ENCODE data around the gene STPG2.

The STPG2 gene

GRCh38 chr4:97548943-97549583 is 594.2 kb downstream of the STPG2 start:
- Mint-ChIP-seq H3K4me3 (no peak overlapping the region), H3K9me3 (peaks cover 11% of the 10 kb centered on the region), H3K36me3 (ENCODE audit: insufficient read depth) (no peaks in the 10 kb centered on the region), H3K27ac (ENCODE audit: low read depth) (no peak overlapping the region), H3K27me3 (no peaks in the 10 kb centered on the region), H3K4me1 (no peaks in the 10 kb centered on the region)
- DNase-seq (ENCODE audit: low spot score in 2 of 2): no peak
- ATAC-seq (replicated peaks; ENCODE audit: extremely low read depth, poor library complexity, severe bottlenecking): no peak

DNA sequence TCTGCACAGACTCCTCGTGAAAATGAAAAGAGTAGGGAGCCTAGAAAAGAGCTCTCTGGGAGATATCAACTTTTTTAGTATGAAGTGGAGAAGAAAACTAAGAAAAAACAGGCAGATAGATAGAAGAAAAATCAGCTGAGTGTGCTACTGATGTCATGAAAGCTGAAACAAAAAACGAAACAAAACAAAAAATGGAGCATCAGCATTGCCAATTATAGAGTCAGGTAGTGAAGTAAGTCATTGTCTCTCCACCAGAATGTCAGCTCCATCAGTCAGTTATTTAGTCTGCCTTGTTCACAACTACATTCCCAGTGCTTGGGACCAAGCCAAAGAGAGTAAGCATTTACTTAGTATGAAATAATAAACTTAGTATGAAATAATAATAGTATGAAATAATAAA is 595.1 kb downstream of the STPG2 start:
- peaks cover 11% of the 10 kb centered on the region for H3K9me3 Mint-ChIP-seq
- H3K27me3 Mint-ChIP-seq: no peaks in the 10 kb centered on the region
- H3K36me3 Mint-ChIP-seq (ENCODE audit: insufficient read depth): no peaks in the 10 kb centered on the region
- no peak overlapping the region for H3K4me3 Mint-ChIP-seq
- no peaks in the 10 kb centered on the region for H3K4me1 Mint-ChIP-seq
- no peak overlapping the region for H3K27ac Mint-ChIP-seq (ENCODE audit: low read depth)
- ATAC-seq (replicated peaks; ENCODE audit: extremely low read depth, poor library complexity, severe bottlenecking) (no peak), DNase-seq (ENCODE audit: low spot score in 2 of 2) (no peak)

DNA sequence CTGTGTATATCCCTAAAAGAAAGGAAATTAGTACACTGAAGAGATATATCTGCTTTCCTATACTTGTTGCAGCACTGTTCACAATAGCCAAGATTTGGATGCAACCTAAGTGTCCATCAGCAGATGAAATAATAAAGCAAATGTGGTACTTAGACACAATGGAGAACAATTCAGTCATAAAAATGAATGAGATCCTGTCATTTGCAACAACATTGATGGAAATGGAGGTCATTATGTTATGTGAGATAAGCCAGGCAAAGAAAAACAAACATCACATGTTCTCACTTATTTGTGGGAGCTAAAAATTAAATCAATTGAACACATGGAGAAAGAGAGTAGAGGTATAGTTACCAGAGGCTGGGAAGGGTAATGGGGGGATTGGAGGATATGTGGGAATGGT is 611.9 kb downstream of the STPG2 start:
- Mint-ChIP-seq H3K36me3 (ENCODE audit: insufficient read depth) (no peaks in the 10 kb centered on the region), H3K9me3 (peaks cover 12% of the 10 kb centered on the region), H3K4me1 (no peaks in the 10 kb centered on the region), H3K4me3 (no peak overlapping the region), H3K27me3 (no peaks in the 10 kb centered on the region), H3K27ac (ENCODE audit: low read depth) (no peak overlapping the region)
- ATAC-seq (replicated peaks; ENCODE audit: extremely low read depth, poor library complexity, severe bottlenecking) (no peak), DNase-seq (ENCODE audit: low spot score in 2 of 2) (no peak)

DNA sequence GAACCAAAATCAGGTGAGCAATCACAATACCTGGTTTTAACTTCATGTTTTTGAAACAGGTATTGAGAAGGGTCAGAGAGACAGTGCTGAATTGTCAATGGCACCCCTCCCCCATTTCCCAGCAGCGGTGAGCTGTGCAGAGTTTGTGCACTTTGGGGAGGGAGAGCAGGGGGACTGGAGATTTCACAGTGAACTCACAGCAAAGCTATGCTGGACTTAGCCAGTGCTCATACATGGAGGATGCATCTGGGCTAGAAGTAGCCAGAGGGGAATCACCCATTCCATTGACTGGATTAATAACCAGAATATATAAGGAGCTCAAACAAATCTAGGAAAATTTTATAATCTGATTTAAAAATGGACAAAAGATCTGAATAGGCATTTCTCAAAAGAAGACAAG is 612.6 kb downstream of the STPG2 start:
- Mint-ChIP-seq H3K27me3 (no peaks in the 10 kb centered on the region), H3K36me3 (ENCODE audit: insufficient read depth) (no peaks in the 10 kb centered on the region), H3K4me3 (no peak overlapping the region), H3K27ac (ENCODE audit: low read depth) (no peak overlapping the region), H3K4me1 (no peaks in the 10 kb centered on the region), H3K9me3 (peaks cover 12% of the 10 kb centered on the region)
- no peak for DNase-seq (ENCODE audit: low spot score in 2 of 2)
- no peak for ATAC-seq (replicated peaks; ENCODE audit: extremely low read depth, poor library complexity, severe bottlenecking)

DNA sequence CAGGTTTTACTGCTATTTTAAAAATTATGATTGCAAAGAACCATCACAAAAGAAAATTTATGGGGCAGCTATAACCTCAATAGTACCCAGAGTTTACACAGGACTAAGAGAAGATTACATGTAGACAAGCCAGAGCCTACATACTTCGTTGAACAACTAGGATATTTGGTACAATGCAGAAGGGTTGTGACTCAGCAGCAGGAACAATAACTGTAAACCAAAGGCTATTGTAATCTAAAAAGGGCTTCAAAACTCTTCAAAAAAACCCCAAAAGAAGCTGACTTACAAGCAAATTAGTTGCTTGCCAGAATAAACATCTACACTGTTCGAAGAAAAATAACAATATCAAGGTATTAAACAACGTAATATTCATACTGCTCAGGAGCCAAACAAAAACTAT is 618.0 kb downstream of the STPG2 start:
- no peak overlapping the region for H3K27ac Mint-ChIP-seq (ENCODE audit: low read depth)
- no peak for ATAC-seq (replicated peaks; ENCODE audit: extremely low read depth, poor library complexity, severe bottlenecking)
- no peaks in the 10 kb centered on the region for H3K4me1 Mint-ChIP-seq
- no peak overlapping the region for H3K4me3 Mint-ChIP-seq
- H3K27me3 Mint-ChIP-seq: no peaks in the 10 kb centered on the region
- no peak for DNase-seq (ENCODE audit: low spot score in 2 of 2)
- H3K9me3 Mint-ChIP-seq: peaks cover 13% of the 10 kb centered on the region
- no peaks in the 10 kb centered on the region for H3K36me3 Mint-ChIP-seq (ENCODE audit: insufficient read depth)

DNA sequence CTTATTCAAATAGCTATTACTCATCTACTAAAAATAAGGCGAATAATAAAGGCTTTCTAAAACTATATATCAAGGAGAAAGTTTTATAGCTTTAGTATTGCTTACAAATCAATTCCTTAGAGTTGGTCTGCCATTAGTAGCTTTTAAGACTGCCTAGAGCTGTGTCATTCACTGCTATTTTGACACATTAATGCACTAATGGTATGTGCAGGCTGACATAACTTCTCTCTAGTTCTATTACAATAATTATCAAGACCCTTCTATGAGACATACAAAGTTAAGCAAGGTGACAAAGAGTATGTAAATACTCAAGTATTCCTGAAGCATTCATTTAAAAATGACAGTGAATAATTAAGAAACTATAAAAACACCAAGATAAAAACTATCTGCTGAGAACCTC is 625.3 kb downstream of the STPG2 start:
- no peak for DNase-seq (ENCODE audit: low spot score in 2 of 2)
- peaks cover 29% of the 10 kb centered on the region for H3K9me3 Mint-ChIP-seq
- H3K27me3 Mint-ChIP-seq: no peaks in the 10 kb centered on the region
- ATAC-seq (replicated peaks; ENCODE audit: extremely low read depth, poor library complexity, severe bottlenecking): no peak
- no peaks in the 10 kb centered on the region for H3K4me1 Mint-ChIP-seq
- H3K4me3 Mint-ChIP-seq: no peak overlapping the region
- H3K36me3 Mint-ChIP-seq (ENCODE audit: insufficient read depth): no peaks in the 10 kb centered on the region
- no peak overlapping the region for H3K27ac Mint-ChIP-seq (ENCODE audit: low read depth)

DNA sequence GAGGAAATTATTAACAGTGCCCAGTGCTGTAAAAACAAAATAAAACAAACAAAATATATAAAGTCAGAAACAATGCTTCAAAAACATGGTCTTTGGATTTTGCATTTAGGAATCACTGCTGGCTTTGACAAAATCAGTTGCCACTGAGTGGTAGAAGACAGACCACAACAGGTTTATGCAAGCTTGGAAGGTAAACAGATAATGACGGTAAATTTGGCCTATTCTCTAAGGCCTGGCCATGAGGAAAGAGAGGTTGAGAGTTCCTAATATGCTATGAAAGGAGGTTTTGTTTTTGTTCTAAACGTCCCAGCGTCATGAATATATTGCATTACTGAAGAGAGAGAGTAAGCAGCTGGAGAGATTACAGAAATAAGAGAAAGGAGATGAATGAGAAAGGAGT is 629.4 kb downstream of the STPG2 start:
- H3K27me3 Mint-ChIP-seq: no peaks in the 10 kb centered on the region
- no peak overlapping the region for H3K4me3 Mint-ChIP-seq
- peaks cover 24% of the 10 kb centered on the region for H3K9me3 Mint-ChIP-seq
- H3K27ac Mint-ChIP-seq (ENCODE audit: low read depth): no peak overlapping the region
- ATAC-seq (replicated peaks; ENCODE audit: extremely low read depth, poor library complexity, severe bottlenecking): no peak
- no peaks in the 10 kb centered on the region for H3K36me3 Mint-ChIP-seq (ENCODE audit: insufficient read depth)
- no peak for DNase-seq (ENCODE audit: low spot score in 2 of 2)
- no peaks in the 10 kb centered on the region for H3K4me1 Mint-ChIP-seq

All from central memory CD8-positive, alpha-beta T cell (primary cell).